Measurements from ENCODE around the gene EREG.
"Not testable (repeated sequence)": the region's sequence is repeated elsewhere in the genome, so short reads cannot be mapped to it uniquely, and the experiment has no call there.

The EREG gene

GRCh38 chr4:74330295-74330750 is 34.6 kb upstream of the EREG start:
- no peak for TF ChIP-seq ZFX (IDR thresholded peaks at IDR 0.05; ENCODE audit: borderline replicate concordance)
- TF ChIP-seq, protein P1, sequence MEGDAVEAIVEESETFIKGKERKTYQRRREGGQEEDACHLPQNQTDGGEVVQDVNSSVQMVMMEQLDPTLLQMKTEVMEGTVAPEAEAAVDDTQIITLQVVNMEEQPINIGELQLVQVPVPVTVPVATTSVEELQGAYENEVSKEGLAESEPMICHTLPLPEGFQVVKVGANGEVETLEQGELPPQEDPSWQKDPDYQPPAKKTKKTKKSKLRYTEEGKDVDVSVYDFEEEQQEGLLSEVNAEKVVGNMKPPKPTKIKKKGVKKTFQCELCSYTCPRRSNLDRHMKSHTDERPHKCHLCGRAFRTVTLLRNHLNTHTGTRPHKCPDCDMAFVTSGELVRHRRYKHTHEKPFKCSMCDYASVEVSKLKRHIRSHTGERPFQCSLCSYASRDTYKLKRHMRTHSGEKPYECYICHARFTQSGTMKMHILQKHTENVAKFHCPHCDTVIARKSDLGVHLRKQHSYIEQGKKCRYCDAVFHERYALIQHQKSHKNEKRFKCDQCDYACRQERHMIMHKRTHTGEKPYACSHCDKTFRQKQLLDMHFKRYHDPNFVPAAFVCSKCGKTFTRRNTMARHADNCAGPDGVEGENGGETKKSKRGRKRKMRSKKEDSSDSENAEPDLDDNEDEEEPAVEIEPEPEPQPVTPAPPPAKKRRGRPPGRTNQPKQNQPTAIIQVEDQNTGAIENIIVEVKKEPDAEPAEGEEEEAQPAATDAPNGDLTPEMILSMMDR (IDR thresholded peaks at IDR 0.05) = no peak
- H3K27ac ChIP-seq = no peak overlapping the region

DNA sequence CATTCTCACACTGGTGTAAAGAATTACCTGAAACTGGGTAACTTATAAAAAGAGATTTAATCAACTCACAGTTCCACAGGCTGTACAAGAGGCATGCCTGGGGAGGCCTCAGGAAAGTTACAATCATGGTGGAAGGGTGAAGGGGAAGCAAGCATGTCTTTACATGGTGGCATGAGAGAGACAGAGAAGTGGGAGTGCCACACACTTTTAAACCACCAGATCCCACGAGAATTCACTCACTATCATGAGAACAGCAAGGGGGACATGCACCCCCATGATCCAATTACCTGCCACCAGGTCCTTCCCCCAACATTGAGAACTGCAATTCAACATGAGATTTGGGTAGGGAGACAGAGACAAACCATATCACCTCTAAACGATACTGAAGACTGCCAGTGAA is 33.7 kb upstream of the EREG start:
- no peak overlapping the region for H3K27ac ChIP-seq
- TF ChIP-seq ZFX (IDR thresholded peaks at IDR 0.05; ENCODE audit: borderline replicate concordance) = no peak
- TF ChIP-seq, protein P1 (IDR thresholded peaks at IDR 0.05) = no peak

- H3K27ac ChIP-seq = no peak overlapping the region
- TF ChIP-seq, protein P1 (IDR thresholded peaks at IDR 0.05) = no peak
- no peak for TF ChIP-seq ZFX (IDR thresholded peaks at IDR 0.05; ENCODE audit: borderline replicate concordance)
These were observed 33.0 kb upstream of the EREG start for GRCh38 chr4:74331944-74332343.

DNA sequence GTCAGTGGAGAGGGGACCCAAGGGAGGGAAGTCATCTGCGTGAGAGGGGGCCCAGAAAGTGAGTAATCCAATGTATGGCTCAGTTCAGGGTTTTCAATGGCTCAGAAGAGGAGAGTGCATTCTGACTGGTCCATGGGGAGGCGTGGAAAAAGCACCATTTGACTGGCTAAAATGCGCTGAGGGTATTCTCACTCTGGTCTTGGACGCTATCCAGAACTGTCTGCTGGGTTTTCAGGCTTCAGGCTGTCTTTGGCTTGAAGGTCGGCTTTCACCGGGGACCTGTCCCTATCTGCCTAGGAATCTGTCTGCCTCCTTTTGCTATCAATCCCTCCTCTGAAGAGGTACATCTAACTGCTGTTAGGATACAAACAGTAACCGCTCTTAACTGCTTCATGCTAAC is 30.3 kb upstream of the EREG start:
- TF ChIP-seq, protein P1 (IDR thresholded peaks at IDR 0.05) = no peak
- TF ChIP-seq ZFX (IDR thresholded peaks at IDR 0.05; ENCODE audit: borderline replicate concordance) = no peak
- H3K27ac ChIP-seq = no peak overlapping the region

DNA sequence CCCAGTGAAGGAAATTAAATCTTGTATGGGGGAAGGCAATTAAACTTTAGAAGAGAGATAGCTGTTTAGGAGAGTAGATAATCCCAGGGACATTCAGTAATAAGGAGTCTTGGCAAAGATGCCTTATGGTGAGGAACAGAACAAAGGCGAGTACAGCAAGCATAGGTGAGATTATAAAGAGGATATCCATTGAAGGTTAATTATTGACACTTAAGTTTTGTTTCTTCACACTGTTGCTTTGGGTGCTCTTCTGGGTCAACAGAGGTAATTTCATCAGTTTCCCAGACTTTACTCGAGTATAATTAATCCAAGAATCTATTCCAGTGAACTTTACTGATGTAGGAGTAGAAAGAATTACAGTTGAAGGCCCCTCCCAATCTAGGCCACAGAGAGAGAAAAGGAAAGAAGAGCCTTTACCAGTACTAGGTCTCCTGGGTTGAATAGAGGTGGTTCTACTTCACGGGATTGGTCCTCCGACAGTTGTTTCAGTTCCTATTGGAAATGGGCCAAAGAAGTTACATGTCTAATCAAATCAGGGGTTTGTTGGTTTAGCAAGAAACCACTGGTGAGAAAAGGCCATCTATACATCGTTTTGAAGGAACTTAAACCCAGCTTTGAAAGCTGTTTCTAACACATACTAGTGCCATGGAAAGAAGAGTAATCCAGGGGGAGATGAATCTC is 29.5 kb upstream of the EREG start:
- no peak overlapping the region for H3K27ac ChIP-seq
- TF ChIP-seq ZFX (IDR thresholded peaks at IDR 0.05; ENCODE audit: borderline replicate concordance) = no peak
- TF ChIP-seq, protein P1 (IDR thresholded peaks at IDR 0.05) = no peak

DNA sequence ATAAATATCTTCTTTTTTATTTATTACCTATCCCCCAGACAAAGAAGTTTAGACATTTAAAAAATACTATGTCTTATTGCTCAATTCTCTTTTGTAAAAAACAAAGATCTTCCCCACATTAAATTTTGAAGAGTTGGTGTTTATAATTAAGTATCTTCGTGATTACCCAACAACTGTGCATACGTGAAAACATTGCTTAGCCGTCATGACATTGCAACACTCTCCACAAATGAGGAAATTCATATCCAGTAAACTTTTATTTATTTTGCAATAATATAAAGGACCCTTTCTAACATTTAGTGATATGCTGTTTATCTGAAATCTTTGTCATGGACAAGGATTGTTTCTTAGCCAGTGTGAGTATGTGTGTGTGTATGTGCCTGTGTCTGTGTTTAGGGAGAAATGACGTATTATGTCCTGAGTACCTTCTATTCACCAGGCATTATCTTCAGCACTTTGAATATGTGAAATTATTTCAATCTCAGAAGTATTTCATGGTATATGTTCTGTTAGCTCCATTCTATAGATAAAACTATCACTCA is 26.1 kb upstream of the EREG start:
- no peak for TF ChIP-seq ZFX (IDR thresholded peaks at IDR 0.05; ENCODE audit: borderline replicate concordance)
- TF ChIP-seq, protein P1 (IDR thresholded peaks at IDR 0.05) = no peak
- no peak overlapping the region for H3K27ac ChIP-seq

DNA sequence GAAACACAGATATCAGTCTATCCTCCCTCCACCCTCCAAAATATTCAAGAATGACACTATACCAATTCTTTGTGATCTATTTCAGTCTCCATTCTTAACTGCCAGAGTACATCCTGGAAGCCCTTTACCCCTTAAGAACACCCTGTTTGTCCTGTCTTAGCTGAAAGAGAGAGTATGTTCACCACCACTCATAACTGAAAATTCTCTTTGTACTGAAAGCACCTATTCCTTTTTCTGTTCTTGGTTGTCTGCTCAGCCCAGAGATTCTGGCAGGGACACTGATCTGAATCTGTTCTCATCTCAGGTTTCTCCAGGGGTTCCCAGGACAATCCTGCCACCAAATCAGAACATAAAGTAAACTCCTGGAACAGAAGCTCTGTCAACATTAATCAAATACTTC is 25.4 kb upstream of the EREG start:
- H3K27ac ChIP-seq = no peak overlapping the region

GRCh38 chr4:74340421-74340820 is 24.5 kb upstream of the EREG start:
- H3K27ac ChIP-seq = not testable (repeated sequence)

More for the DNA sequence above, 25.4 kb upstream of the EREG start:
- no peak for TF ChIP-seq ZFX (IDR thresholded peaks at IDR 0.05; ENCODE audit: borderline replicate concordance)
- TF ChIP-seq, protein P1 (IDR thresholded peaks at IDR 0.05) = no peak
